NT2/D1 (cell line): ENCODE results near the gene CCSER1.

Source experiments
- SUZ12 ChIP-seq: IDR thresholded peaks from 2 replicates; pipeline ENCODE4 v1.6.1; 2011; ENCODE audit not compliant: insufficient read length, insufficient read depth; ENCODE audit errors: extremely low read depth
- YY1 ChIP-seq: IDR thresholded peaks from 2 replicates; pipeline ENCODE4 v1.6.1; 2011; ENCODE audit not compliant: insufficient read length, insufficient read depth
- ZNF274 ChIP-seq: IDR thresholded peaks from 2 replicates; pipeline ENCODE4 v1.6.1; 2011; ENCODE audit warnings: mild to moderate bottlenecking, low read depth, low read length

DNA sequence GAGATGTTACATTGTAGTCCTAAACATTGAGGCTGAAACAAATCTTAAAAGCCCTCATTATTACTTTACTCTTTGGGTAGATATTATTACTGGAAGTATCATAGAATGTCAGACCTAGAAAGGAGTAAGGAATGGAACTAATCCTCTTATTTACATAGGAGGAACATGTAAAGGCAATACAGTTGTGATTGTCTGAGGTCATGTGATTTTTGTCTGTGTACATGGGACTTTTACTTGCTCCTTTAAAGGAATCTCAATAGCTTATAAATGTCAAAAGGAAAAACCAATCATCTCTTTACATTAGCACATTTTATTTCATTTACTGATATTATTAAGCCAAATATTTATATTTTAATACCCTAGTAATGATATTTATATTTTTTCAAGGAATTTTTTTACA, 568.2 kb downstream of the CCSER1 start:
- TF ChIP-seq YY1 (no peak), ZNF274 (no peak), SUZ12 (no peak)
